Dedifferentiated amniotic fluid mesenchymal stem cell (primary cell): Measurements from ENCODE around the gene FDPS.

Experiments used
- DNase-seq: peaks from one replicate; pipeline ENCODE4 v3.0.0-alpha.2; 2016; ENCODE audit errors: extremely low spot score

The FDPS gene

DNA sequence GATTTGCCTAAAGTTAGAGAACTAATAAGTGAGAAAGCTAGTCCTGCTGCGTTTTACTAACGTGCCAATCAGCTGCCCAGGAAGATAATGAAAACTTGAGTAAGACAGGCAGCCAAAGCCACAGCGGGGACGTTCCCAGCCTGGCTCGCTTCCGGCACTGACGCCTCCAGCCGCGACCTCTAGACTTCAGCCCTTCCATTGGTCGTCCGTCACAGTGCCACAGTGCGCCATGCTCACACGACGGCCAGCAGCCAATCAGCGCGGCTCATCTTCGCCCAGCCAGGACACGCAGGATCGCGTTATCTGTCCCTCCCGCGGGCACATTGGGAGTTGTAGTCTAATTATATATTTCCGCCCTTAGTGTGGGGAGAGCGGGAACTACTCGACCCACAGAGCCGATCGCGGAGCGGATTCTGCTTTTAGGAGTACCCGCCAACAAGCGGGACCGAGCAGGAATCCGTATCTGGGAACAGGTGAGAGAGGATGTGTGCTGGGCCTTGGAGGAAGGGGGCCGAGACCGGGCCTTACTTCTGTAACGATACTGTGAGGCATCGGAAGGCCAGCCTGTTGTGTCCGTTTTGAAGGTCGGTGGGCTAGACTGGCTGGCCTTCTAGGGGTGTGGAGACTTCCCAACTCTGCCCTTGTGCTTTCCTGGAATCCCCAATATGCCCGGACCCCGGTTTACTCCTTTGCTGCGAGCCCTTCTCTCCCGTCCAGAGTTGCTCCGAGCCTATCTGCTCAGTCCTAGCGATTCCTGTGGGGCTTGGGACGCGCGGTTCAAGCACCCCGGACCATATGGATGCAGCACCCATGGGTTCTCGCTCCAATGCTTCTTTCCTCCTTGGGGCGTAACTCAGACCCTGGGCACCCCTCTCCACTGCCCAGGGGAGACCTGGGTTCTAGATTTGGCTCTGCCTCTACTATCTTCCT is at the start of gene FDPS:
FDPS (plus strand) TSS at position 374 of the 930 bp plus-strand sequence. CDS start 924 bp downstream, outside the sequence.
- DNase-seq: peak; percentile 99

GRCh38 chr1:155260276-155260675 is 48.4 kb upstream of the FDPS start:
- no peak for DNase-seq

DNA sequence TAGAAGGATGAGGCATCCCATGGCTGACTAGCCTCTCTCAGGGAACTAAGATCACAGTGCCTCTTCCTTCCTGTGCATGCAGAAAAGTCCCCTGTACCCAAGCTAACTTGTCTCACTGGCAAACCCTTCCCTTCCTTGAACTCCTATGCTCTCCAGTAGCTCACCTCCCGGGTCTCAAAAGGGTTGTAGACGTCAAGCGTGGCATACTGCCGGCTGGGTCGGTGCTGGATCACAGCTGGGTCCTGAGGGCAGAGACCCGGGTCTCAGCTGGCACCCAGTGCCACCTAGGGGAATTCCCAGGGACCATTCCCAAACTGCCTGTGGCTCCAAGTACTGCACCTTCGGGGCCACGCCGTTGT is 47.2 kb upstream of the FDPS start:
- DNase-seq: no peak

DNA sequence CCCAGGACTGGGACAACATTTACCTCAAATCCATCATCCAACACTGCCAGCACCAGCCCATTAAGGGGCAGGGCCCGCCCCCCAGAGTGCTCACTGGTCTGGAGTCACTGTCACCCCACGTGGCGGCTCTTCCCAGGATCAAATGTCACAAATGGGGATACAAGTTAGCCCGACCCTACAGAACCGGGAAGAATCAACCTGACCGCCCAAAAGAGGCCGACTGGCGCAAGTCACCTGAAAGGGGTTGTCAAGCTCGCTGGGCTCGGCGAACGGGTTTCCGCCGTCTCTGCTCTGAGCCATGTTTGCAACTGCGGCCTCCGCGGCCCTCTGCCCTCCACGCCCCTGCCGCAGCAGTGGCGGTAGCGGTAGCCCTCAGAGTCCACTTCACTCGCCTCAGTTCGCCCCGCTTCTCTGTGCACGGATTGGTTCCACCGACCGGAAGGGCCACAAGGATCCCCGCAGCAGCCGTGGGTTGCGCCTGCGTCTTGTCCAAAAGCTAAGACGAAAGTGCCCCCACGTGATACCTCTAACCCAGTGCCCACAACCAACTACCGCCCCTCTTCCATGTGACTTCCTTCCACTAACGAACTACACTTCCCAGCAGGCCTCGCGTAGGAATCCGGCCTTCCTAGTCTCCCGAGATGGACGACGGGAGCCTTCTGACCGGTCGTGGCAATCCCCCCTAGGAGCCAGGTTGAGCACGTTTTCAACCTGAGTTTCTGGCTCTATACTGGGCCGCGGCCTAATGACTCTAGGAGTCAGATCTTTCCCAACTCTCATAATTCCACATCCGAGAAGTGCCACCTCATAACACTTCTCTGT is 46.6 kb upstream of the FDPS start, which contains the start of gene SCAMP3:
SCAMP3 (minus strand) TSS at position 509 of the 822 bp plus-strand sequence; CDS start at position 300, 209 bp downstream.
- peak; percentile 99 for DNase-seq

DNA sequence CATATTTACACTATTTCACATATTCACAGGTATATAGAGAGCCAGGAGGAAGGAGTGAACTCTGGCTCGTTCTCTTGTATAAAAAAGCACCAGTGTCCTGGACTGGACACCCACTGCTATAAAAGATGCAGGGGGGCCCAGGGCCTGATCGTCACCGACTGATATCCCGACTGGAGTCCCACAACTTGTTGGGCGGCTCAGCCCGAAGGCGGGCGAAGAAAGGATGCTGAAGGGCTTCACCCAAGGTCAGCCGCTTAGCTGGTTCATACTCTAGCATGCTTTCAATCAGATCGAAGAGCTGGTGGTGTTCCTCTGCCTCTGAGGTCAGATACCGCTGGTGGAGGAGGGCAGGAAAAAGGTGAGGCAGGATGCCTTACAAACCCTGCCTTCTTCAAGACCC is 45.6 kb upstream of the FDPS start:
- DNase-seq: no peak

GRCh38 chr1:155266553-155266952 is 42.1 kb upstream of the FDPS start:
- no peak for DNase-seq

- no peak for DNase-seq
These were observed 41.3 kb upstream of the FDPS start for GRCh38 chr1:155267373-155267772.

- DNase-seq: no peak
These were observed 40.0 kb upstream of the FDPS start for GRCh38 chr1:155268630-155269029.

- DNase-seq: no peak
These were observed 39.3 kb upstream of the FDPS start for GRCh38 chr1:155269381-155269780.

GRCh38 chr1:155272466-155273342 is 36.0 kb upstream of the FDPS start:
- DNase-seq: peak; percentile 62

DNA sequence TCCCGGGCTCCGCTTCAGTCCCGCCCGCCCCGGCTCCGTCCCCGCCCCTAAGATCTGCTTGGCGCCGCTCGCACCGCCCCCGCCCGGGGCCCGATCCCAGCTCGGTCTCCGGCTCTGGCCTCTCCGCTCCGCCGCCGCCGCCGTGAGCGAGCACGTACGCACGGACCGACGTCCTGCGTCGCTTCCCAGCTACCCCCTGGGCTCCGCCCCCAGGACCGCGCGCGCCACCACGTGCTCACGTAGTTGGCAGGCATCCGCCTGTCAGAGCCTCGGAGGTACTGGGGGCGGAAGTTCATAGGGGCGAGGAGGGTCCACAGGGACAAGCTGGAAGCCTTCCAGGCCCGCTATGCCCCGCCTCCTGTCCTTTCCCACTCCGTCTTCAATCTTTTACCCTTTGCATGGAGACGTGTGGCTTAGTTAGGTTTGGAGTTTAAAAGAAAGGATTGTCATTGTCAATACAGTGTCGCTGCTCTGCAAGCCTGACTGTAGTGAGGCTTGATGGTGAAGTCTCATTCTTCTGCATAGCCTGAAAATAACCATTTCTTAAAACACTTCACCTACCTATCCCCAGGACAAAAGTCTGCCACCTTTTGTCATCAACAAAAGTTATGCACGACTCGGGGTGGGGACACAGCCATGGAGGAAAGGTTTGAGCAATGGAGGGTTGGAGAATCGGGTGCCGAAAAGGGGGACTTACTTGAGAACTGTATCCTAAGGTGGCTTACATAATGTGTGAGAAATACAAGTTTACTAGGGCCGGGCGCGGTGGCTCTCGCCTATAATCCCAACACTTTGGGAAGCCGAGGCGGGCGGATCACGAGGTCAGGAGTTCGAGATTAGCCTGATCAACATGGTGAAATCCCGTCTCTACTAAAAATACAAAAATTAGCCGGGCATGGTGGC is 35.1 kb upstream of the FDPS start, which contains the start of gene CLK2:
CLK2 (minus strand) TSS at position 162 of the 903 bp plus-strand sequence. CDS start 2,527 bp downstream, outside the sequence.
- DNase-seq: peak; percentile 81

DNA sequence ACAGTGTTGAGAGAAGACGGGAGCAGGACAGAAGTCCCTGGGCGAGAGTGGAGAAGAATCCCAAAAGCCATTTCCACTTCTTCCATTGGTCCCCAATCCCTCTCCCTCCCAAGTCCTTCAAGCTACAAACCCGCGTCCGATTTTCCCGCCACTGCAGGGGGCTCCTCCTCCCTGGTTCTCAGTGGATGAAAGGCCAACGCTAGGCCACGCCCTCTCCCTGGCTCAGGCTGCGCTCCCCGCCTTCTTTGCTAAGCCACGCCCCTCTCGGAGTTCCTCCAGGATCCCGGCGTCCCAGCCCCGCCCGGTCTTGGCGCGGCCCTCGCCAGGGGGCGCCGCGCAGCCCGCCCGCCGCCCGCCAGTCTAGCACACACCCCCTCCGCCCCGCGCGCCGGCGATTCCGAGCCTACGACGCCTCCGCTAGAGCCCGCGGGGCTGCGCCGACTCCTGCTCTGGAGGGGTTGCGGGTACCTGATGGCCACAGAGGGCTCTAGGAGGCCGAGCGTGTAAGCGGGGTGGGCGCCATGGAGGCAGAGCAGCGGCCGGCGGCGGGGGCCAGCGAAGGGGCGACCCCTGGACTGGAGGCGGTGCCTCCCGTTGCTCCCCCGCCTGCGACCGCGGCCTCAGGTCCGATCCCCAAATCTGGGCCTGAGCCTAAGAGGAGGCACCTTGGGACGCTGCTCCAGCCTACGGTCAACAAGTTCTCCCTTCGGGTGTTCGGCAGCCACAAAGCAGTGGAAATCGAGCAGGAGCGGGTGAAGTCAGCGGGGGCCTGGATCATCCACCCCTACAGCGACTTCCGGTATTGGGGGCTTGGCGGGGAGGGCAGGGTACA is 31.4 kb upstream of the FDPS start, which contains the start of gene HCN3:
HCN3 (plus strand) TSS at position 394 of the 832 bp plus-strand sequence; CDS start at position 522, 128 bp downstream.
- DNase-seq: peak; percentile 96

DNA sequence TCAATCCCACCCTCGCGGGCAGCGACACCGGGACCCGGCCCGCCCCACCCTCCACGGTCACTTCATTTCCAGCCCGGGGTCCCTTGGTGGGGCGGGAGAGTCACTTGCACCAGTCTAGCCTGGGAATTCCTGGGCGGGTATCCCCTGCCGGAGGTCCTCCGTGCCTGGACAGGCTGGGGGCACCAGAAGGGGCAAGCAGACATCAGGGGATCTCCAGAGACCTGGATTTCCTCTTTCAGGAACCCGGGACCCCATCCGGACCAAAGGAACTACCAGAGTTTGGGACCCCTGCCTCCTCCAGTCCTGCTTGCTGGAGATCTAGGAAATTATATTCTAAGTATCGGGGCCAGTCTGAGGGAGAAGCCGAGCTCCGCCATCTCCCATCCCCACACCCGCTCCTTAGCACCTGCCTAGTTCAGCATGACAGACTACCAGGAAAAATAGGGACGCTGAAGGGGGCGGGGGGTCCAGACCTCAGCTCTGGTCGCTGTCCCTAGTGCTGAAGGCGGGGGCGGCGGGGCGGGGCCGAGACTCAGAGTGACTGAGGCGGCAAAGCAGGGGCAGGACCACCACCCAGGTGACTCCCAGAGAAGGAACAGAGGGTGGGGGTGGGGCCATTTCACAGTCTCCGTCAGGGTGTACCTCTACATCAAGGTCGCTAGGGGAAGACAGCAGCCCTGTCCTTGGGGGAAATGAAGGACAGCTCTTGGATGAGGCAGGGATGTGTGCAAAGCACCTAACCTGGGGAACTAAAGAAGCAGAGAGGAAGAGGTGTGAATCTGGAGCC is 30.6 kb upstream of the FDPS start:
- no peak for DNase-seq

- no peak for DNase-seq
These were observed 29.9 kb upstream of the FDPS start for GRCh38 chr1:155278689-155279160.

DNA sequence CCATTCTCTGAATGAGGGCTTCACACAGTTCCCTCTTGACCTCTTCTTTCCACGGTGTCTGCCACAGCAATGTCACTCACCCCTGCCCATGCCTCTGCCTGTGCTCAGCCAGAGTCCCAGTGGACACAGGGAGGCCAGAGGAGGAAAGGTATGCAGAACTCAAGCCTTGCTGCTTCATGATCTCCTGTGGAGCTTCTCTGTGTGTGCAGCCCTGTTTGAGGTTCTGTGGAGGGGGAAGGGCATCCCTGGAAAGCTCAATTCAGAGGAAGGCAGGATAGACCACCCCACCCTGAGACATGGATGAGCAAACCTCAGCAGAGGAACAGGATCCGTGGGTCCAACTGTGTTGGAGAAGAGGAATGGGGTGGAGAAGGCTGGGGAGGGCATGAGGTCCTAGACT is 29.4 kb upstream of the FDPS start:
- no peak for DNase-seq

GRCh38 chr1:155282488-155283091 is 26.1 kb upstream of the FDPS start:
- DNase-seq: no peak

DNA sequence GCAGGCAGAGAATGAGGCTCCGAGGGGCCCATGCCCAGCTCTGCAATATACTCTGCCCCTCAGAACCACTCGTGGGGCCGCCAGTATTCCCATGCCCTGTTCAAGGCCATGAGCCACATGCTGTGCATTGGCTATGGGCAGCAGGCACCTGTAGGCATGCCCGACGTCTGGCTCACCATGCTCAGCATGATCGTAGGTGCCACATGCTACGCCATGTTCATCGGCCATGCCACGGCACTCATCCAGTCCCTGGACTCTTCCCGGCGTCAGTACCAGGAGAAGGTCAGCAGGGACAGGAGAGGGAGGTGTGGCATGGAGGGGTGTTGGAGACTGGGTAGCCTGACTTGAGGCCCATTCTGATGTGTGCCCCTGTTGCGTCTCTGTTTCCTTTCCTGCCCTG is 24.2 kb upstream of the FDPS start:
- DNase-seq: no peak

- DNase-seq: no peak
These were observed 23.6 kb upstream of the FDPS start for GRCh38 chr1:155285063-155285462.
